OCI-LY3 (cell line): ENCODE results near the gene SCAMP3.

Experiments
- EZH2phosphoT487 ChIP-seq: fragments of 200-600 bp; shearing (Covaris generic); IDR thresholded peaks from 2 replicates; pipeline ENCODE4 v1.6.1; 2018; ENCODE audit warnings: antibody characterized with exemption, mixed run types, low read depth
- TF ChIP-seq, protein P1 (sequence below): fragments of 200-600, 300-600 bp; sonication (generic); IDR thresholded peaks from 2 replicates; pipeline ENCODE4 v1.5.1; 2014; ENCODE audit warnings: antibody characterized with exemption, low read length, low read depth

DNA sequence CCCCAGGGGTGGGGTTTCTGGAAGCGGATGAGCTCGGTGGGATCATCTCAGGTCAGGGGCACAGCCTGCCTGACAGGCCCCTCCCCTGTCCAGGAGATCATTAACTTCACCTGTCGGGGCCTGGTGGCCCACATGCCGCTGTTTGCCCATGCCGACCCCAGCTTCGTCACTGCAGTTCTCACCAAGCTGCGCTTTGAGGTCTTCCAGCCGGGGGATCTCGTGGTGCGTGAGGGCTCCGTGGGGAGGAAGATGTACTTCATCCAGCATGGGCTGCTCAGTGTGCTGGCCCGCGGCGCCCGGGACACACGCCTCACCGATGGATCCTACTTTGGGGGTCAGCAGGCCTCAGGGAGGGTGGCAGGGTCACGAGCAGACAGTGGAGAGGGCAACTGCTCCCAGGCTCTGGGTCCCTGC, 23.5 kb upstream of the SCAMP3 start:
- TF ChIP-seq, protein P1, sequence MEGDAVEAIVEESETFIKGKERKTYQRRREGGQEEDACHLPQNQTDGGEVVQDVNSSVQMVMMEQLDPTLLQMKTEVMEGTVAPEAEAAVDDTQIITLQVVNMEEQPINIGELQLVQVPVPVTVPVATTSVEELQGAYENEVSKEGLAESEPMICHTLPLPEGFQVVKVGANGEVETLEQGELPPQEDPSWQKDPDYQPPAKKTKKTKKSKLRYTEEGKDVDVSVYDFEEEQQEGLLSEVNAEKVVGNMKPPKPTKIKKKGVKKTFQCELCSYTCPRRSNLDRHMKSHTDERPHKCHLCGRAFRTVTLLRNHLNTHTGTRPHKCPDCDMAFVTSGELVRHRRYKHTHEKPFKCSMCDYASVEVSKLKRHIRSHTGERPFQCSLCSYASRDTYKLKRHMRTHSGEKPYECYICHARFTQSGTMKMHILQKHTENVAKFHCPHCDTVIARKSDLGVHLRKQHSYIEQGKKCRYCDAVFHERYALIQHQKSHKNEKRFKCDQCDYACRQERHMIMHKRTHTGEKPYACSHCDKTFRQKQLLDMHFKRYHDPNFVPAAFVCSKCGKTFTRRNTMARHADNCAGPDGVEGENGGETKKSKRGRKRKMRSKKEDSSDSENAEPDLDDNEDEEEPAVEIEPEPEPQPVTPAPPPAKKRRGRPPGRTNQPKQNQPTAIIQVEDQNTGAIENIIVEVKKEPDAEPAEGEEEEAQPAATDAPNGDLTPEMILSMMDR, result no peak
- no peak for TF ChIP-seq EZH2phosphoT487
